CD8-positive, alpha-beta memory T cell (primary cell): ENCODE data around the gene DNAH11. TPM values are rescaled to one million over a fixed set of nuclear protein-coding genes. Genes with fewer than 3 reads are reported as not detected.

Experiments used
- CTCF ChIA-PET: fragments of 350-600 bp; sonication (Branson Sonifier 250); formaldehyde crosslinking; loops from one replicate; lab custom pipeline; 2021; ENCODE audit warnings: antibody characterized with exemption; lab: Charles Lee
- POLR2A ChIA-PET: fragments of 350-600 bp; sonication (Branson Sonifier 250); formaldehyde crosslinking; loops from one replicate; lab custom pipeline; 2021; ENCODE audit warnings: antibody characterized with exemption; lab: Charles Lee
- DNase-seq, 5 donors: peaks; one replicate each; pipeline versions ENCODE4 v3.0.0 to v3.0.0-alpha.2; 2020 to 2022; ENCODE audit warnings: mixed read lengths in 1 of 5
- H3K27ac ChIP-seq: one replicate; pipeline ENCODE4 v1.7.0; 2013; ENCODE audit warnings: low read depth, mild to moderate bottlenecking, low read length, moderate library complexity
- H3K27me3 ChIP-seq: 2 replicates; pipeline ENCODE4 v1.7.0; 2013; ENCODE audit warnings: low read length, mild to moderate bottlenecking; ENCODE audit not compliant: insufficient read depth, poor library complexity, severe bottlenecking
- H3K36me3 ChIP-seq: 2 replicates; pipeline ENCODE4 v1.7.0; 2013; ENCODE audit warnings: mild to moderate bottlenecking, low read length, moderate library complexity; ENCODE audit not compliant: insufficient read depth
- H3K4me1 ChIP-seq: 2 replicates; pipeline ENCODE4 v1.7.0; 2013; ENCODE audit warnings: mild to moderate bottlenecking, low read length, moderate library complexity; ENCODE audit not compliant: insufficient read depth
- H3K4me3 ChIP-seq: 2 replicates; pipeline ENCODE4 v1.7.0; 2013; ENCODE audit warnings: mild to moderate bottlenecking, low read length
- H3K9me3 ChIP-seq: 2 replicates; pipeline ENCODE4 v1.7.0; 2013; ENCODE audit warnings: mild to moderate bottlenecking, low read length
- H3K27ac Mint-ChIP-seq, 8 donors: one replicate each; pipeline ENCODE4 v1.8.0; 2020 to 2021; ENCODE audit warnings: mixed read lengths in 8 of 8, mild to moderate bottlenecking in 6 of 8, inconsistent platforms in 3 of 8, moderate library complexity in 3 of 8
- H3K27me3 Mint-ChIP-seq, 2 donors: one replicate each; pipeline ENCODE4 v1.8.0; 2020 to 2021; ENCODE audit warnings: mixed read lengths in 2 of 2, mild to moderate bottlenecking in 1 of 2, moderate library complexity in 1 of 2
- H3K36me3 Mint-ChIP-seq, 3 donors: one replicate each; pipeline ENCODE4 v1.8.0; 2020 to 2021; ENCODE audit warnings: mixed read lengths in 3 of 3, inconsistent platforms in 1 of 3, mild to moderate bottlenecking in 1 of 3
- H3K4me1 Mint-ChIP-seq, 3 donors: one replicate each; pipeline ENCODE4 v1.8.0; 2020 to 2021; ENCODE audit warnings: mixed read lengths in 3 of 3, inconsistent platforms in 1 of 3, mild to moderate bottlenecking in 1 of 3
- H3K4me3 Mint-ChIP-seq, 7 donors: one replicate each; pipeline ENCODE4 v1.8.0; 2020 to 2021; ENCODE audit warnings: mixed read lengths in 7 of 7, mild to moderate bottlenecking in 6 of 7, moderate library complexity in 4 of 7, inconsistent platforms in 2 of 7
- H3K9me3 Mint-ChIP-seq, 5 donors: one replicate each; pipeline ENCODE4 v1.8.0; 2020 to 2022; ENCODE audit warnings: mixed read lengths in 5 of 5, mild to moderate bottlenecking in 3 of 5, moderate library complexity in 2 of 5, inconsistent platforms in 1 of 5
- polyA plus RNA-seq: library from polyadenylated mRNA; unstranded; fragments of 300-500 nt; fragmentation: Illumina TruSeq; gene quantifications from one replicate; pipeline ENCODE4 v1.2.3, GENCODE V29; 2021
- total RNA-seq, 2 experiments: library from RNA; stranded (reverse); gene quantifications; one replicate each; pipeline ENCODE4 v1.2.3, GENCODE V29; 2021

The DNAH11 gene
- total and polyA plus RNA-seq, 3 experiments from 2014 or later = 0.02 TPM; not detected in 2

DNA sequence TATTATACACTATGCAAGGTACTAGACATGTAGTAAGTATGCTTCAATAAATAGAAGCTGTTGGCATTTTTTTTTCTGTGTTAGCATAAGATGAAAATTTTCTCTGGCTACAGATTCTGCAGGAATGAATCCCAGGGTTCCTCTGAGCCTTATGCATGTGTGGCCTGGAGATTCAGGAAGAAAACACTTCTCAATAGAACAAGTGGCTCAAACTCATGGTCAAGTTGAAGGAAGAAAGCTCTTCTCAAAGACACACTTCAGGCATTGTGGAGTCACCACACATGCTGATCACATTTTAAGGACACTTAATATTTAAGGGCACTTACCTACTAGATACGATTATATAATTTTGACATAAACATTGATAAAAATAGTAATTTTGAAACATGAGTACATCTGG lies 19.5 kb downstream of the DNAH11 start:
- POLR2A ChIA-PET = no interaction called here
- no peak overlapping the region for H3K27ac Mint-ChIP-seq
- no peak overlapping the region for H3K4me3 Mint-ChIP-seq

DNA sequence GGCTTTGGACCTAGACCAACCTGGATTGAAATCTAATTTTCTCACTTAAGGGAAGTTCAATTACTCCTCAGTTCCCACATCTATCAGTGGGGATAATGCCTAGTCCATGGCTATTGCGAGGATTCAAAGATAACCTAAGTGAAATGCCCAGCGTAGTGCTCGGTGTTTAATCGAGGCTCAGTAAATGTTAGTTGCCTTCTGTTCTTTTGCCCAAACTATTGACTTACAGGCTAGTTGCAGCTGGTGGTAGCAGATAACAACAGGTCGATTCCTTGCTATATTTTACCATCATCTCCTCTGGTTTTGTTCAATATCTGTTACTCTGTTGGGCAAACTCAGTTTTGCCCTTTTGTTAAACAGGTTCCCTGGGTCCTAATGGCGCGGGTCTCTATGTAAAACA lies 22.8 kb downstream of the DNAH11 start:
- H3K9me3 Mint-ChIP-seq = no peaks in the 10 kb centered on the region
- no peaks in the 10 kb centered on the region for H3K4me1 ChIP-seq
- H3K36me3 ChIP-seq = no peaks in the 10 kb centered on the region
- H3K4me3 Mint-ChIP-seq = no peak overlapping the region
- H3K36me3 Mint-ChIP-seq = no peaks in the 10 kb centered on the region
- H3K27ac ChIP-seq = no peak overlapping the region
- H3K27me3 ChIP-seq = no peaks in the 10 kb centered on the region
- H3K4me1 Mint-ChIP-seq = no peaks in the 10 kb centered on the region
- ChIA-PET CTCF (no interaction called here), POLR2A (no interaction called here)
- H3K9me3 ChIP-seq = no peaks in the 10 kb centered on the region
- DNase-seq = no peak
- peaks cover 0 to 9% of the 10 kb centered on the region in 2 donors for H3K27me3 Mint-ChIP-seq
- no peak overlapping the region for H3K4me3 ChIP-seq
- peak overlapping the region in 1 of 8 donors; percentile 32 for H3K27ac Mint-ChIP-seq

More for the DNA sequence above, 19.5 kb downstream of the DNAH11 start:
- Histone ChIP-seq H3K27ac (no peak overlapping the region), H3K9me3 (no peaks in the 10 kb centered on the region), H3K27me3 (no peaks in the 10 kb centered on the region), H3K4me3 (no peak overlapping the region), H3K36me3 (no peaks in the 10 kb centered on the region), H3K4me1 (no peaks in the 10 kb centered on the region)
- DNase-seq = no peak
- Mint-ChIP-seq H3K9me3 (no peaks in the 10 kb centered on the region), H3K36me3 (no peaks in the 10 kb centered on the region), H3K4me1 (no peaks in the 10 kb centered on the region), H3K27me3 (peaks cover 1 to 15% of the 10 kb centered on the region in 2 donors)
- CTCF ChIA-PET = no interaction called here

DNA sequence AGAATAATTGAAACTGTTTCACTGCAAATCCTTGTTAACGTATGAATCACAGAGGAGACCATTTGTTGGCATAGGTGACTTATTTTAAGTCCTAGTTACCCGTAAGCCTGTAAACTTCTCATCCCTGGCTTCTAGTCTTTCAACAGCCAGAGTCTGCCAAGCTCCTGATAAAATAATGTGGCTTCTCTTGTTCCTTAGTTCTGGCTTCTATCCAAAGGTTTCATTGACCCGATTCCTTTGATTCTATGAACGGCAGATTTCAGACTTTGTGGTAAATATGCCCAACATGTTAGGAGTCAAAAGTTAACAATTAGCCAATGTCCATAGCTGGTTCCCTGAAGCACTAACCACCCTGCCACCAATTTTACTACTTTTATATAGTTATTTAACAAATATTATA lies 23.3 kb downstream of the DNAH11 start:
- no peak overlapping the region for H3K27ac Mint-ChIP-seq
- CTCF ChIA-PET = no interaction called here

DNA sequence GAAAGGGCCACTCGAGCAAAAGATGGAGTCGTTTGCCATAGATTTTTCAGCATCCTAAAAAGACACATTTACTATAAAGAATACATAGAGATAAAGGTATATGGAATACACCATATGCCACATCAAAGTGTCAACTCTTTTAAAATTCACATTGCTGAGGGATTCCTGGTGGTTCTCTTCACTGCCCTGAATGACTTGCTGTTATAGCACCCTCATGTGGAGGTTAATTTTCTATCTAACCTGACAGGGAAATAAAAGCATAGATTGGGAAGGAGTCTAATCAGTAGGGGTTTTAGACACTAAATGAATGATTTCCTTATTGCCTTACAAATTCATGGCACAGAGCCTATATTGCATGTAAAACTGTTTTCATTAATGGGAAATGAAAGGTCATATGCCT lies 25.9 kb downstream of the DNAH11 start:
- no peaks in the 10 kb centered on the region for H3K9me3 ChIP-seq
- Mint-ChIP-seq H3K9me3 (no peaks in the 10 kb centered on the region), H3K36me3 (no peaks in the 10 kb centered on the region), H3K27ac (no peak overlapping the region), H3K4me3 (no peak overlapping the region), H3K4me1 (no peaks in the 10 kb centered on the region), H3K27me3 (peaks cover 1 to 29% of the 10 kb centered on the region in 2 donors)
- no peak overlapping the region for H3K4me3 ChIP-seq
- H3K4me1 ChIP-seq = no peaks in the 10 kb centered on the region
- no peak for DNase-seq
- POLR2A ChIA-PET = no interaction called here
- CTCF ChIA-PET = no interaction called here
- no peaks in the 10 kb centered on the region for H3K36me3 ChIP-seq
- H3K27ac ChIP-seq = no peak overlapping the region
- no peaks in the 10 kb centered on the region for H3K27me3 ChIP-seq

More for the DNA sequence above, 23.3 kb downstream of the DNAH11 start:
- H3K4me3 ChIP-seq = no peak overlapping the region
- no peaks in the 10 kb centered on the region for H3K27me3 ChIP-seq
- H3K27ac ChIP-seq = no peak overlapping the region
- H3K9me3 ChIP-seq = no peaks in the 10 kb centered on the region
- no peak overlapping the region for H3K4me3 Mint-ChIP-seq
- H3K27me3 Mint-ChIP-seq = peaks cover 1 to 12% of the 10 kb centered on the region in 2 donors
- H3K4me1 Mint-ChIP-seq = no peaks in the 10 kb centered on the region
- H3K4me1 ChIP-seq = no peaks in the 10 kb centered on the region
- H3K36me3 ChIP-seq = no peaks in the 10 kb centered on the region
- H3K9me3 Mint-ChIP-seq = no peaks in the 10 kb centered on the region
- no peaks in the 10 kb centered on the region for H3K36me3 Mint-ChIP-seq
- no peak for DNase-seq
- POLR2A ChIA-PET = no interaction called here

DNA sequence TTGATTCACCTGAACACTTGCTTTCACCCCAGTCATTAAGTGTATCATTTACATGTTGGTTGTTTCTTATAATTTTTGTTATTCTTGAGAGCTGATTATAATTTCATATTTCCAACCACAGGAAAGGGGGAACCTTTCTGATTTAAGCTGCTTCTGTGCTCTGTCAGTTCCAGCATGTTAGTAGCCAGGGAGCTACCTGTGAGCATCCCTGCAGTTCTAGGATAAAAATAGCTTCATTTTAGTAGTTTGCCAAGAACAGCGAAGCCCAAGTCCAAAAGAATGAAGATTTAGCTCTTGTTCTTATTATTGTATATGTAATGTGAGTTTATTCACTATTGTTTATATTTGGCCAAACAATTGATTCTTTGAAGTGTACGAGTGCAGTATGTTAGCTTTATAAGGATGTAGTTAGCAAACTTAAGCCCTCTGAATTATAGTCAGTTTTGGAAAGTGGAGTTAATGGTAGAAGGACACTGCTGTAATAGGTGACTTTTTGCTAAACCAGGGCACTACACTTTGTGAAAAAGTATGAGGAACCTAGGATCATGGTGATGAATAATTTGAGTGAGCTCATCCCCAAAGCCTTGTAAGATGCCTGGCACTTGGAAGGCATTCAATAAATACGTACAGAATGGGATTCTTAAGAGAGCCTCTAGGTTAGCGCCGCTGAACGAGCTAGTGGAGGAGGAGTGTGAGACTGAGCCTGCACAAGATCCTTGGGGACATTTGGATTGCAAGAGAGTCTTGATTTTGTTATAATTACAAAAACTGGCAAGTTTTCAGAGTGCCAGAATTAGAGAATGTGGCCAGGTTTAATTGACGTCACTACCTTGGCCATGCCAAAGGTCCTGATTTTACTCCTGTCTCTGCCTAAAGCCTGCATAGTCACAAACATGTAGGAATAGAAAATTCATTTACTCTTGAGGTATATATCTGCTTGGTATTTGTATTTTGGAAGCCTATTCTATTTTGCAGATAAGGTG lies 29.8 kb downstream of the DNAH11 start:
- H3K36me3 ChIP-seq = no peaks in the 10 kb centered on the region
- ChIA-PET POLR2A (no interaction called here), CTCF (no interaction called here)
- no peak overlapping the region for H3K27ac ChIP-seq
- H3K27ac Mint-ChIP-seq = no peak overlapping the region
- H3K4me1 Mint-ChIP-seq = no peaks in the 10 kb centered on the region
- H3K4me3 Mint-ChIP-seq = no peak overlapping the region
- no peaks in the 10 kb centered on the region for H3K4me1 ChIP-seq
- H3K9me3 ChIP-seq = no peaks in the 10 kb centered on the region
- DNase-seq = no peak
- H3K27me3 ChIP-seq = no peaks in the 10 kb centered on the region
- no peaks in the 10 kb centered on the region for H3K9me3 Mint-ChIP-seq
- peaks cover 5 to 49% of the 10 kb centered on the region in 2 donors for H3K27me3 Mint-ChIP-seq
- H3K4me3 ChIP-seq = no peak overlapping the region
- H3K36me3 Mint-ChIP-seq = no peaks in the 10 kb centered on the region

DNA sequence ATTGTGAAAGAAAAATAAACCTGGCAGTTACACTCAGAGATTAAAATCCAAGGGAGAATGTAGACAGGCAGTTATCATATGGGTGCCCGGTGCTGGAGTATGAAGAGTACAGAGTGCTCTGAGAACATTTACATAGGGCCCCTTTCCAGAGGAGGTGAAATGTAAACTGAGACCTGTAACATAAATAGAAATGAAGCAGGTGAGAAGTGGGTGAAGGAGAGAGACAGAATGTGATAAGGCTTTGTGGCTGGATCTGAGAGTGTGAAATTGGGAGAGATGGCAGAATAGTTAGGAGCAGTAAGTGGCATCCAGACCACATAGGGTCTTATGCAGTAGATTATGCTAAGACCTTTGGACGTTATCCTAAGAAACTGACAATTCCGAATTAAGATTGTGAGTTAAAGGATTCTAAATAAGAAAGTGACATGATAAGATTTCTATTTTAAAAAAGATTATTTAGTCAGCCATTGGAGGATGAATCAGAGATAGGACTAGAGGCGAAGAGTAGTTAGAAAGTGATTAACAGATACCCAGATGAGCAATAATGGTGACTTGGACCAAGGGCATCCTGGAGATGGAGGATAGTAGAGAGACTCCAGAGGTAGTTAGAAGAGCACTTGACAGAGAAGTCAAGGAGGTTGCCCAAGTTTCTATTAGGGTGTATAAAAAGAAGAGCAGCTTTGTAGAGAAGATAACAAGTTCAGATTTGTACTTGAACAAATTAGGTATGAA lies 36.7 kb downstream of the DNAH11 start:
- H3K9me3 ChIP-seq = no peaks in the 10 kb centered on the region
- H3K36me3 ChIP-seq = no peaks in the 10 kb centered on the region
- Mint-ChIP-seq H3K27ac (no peak overlapping the region), H3K4me1 (no peaks in the 10 kb centered on the region), H3K36me3 (no peaks in the 10 kb centered on the region), H3K4me3 (no peak overlapping the region), H3K9me3 (peaks cover 0 to 17% (median 6%) of the 10 kb centered on the region in 5 donors), H3K27me3 (peaks cover 15 to 64% of the 10 kb centered on the region in 2 donors)
- no peaks in the 10 kb centered on the region for H3K27me3 ChIP-seq
- DNase-seq = no peak
- no peak overlapping the region for H3K27ac ChIP-seq
- ChIA-PET POLR2A (no interaction called here), CTCF (no interaction called here)
- no peaks in the 10 kb centered on the region for H3K4me1 ChIP-seq
- H3K4me3 ChIP-seq = no peak overlapping the region

DNA sequence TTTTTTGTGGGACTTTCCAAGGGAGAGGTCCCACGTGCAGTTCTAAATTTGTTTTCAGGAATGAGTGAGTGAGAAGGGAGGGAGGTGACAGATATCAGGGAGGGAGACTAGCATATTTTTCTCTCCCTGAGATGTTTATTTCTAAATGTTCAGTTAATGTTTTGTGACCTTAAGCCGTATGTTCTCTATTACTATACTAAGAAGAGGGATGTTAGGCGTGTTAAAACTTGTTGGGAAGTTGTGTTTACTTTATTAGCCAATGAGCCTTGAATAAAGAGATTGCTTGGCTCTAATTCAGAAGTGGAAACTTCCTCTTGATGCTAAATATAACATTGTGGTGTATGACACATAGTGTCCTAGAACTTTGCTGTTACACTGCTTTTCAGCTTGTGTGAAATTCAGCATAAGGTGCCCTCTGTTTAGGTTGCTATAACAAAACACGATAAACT lies 37.3 kb downstream of the DNAH11 start:
- Mint-ChIP-seq H3K9me3 (peaks cover 0 to 17% (median 6%) of the 10 kb centered on the region in 5 donors), H3K27me3 (peaks cover 18 to 63% of the 10 kb centered on the region in 2 donors), H3K4me1 (no peaks in the 10 kb centered on the region), H3K36me3 (no peaks in the 10 kb centered on the region), H3K4me3 (no peak overlapping the region), H3K27ac (no peak overlapping the region)
- H3K27ac ChIP-seq = no peak overlapping the region
- ChIA-PET CTCF (no interaction called here), POLR2A (no interaction called here)
- H3K4me1 ChIP-seq = no peaks in the 10 kb centered on the region
- no peak overlapping the region for H3K4me3 ChIP-seq
- DNase-seq = no peak
- H3K27me3 ChIP-seq = no peaks in the 10 kb centered on the region
- H3K9me3 ChIP-seq = no peaks in the 10 kb centered on the region
- H3K36me3 ChIP-seq = no peaks in the 10 kb centered on the region
